ENCODE results near the gene SMIM8.

- TF ChIP-seq RAD21 (IDR thresholded peaks at IDR 0.05) (no peak), CTCF (IDR thresholded peaks at IDR 0.05; ENCODE audit: low read depth, low read length, missing input control) (no peak), GABPA (IDR thresholded peaks at IDR 0.05 in 1 of 2, conservative IDR thresholded peaks at IDR 0.05 in 1 of 2) (no peak), ZBTB33 (IDR thresholded peaks at IDR 0.05) (no peak), EGR1 (IDR thresholded peaks at IDR 0.05; ENCODE audit: low read depth in 2 of 2) (no peak), YY1 (IDR thresholded peaks at IDR 0.05) (no peak), REST (IDR thresholded peaks at IDR 0.05) (no peak), RXRA (IDR thresholded peaks at IDR 0.05) (no peak), TAF1 (conservative IDR thresholded peaks at IDR 0.05) (no peak), SP1 (IDR thresholded peaks at IDR 0.05) (no peak), JUND (IDR thresholded peaks at IDR 0.05) (no peak), NR2F2 (IDR thresholded peaks at IDR 0.05) (no peak)
These were observed 30.5 kb upstream of the SMIM8 start for GRCh38 chr6:87291883-87292282.

All from liver (tissue), 3 donors.